ENCODE measurements around the gene REG3A.

The REG3A gene

DNA sequence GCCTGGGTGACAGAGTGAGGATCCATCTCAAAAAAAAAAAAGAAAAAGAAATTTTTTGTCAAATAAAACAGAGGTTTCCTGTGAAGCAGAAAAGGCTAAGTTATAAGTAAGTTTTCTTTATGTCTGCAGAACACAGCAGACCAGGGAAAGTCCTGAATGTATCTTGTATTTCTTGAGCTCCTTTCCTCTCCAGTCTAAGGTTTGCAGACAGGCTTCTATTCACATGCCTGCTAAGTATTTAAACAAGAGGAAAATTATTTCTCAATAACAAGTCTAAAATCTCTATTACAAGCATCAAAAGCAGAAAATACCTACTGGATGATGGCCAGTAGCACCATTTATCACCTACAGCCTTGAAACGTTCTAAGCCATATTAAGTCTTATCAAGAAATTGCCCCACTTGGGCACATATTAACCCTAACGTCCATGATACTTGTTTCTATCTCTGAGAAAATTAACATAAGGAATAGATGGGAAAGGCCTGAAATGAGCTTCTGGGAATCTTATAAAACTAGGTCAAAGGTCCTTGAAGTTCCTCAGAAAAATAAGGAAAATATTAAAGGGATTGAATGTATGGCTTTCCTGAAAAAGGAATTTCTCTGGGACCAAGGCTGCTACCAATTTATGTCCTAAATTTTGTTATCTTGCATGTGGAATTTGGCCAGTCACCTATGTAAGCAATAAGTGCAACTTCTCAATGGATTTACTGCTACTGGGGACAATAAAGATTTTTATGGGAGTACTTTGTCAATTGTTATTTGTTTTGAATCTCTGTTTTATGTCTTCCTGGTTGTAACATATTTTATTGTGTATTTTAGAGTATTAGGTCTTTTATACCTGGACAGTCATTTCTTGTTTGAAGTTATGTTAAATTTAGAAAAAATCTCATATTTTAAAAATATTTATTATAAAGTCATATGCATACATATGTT, 42.3 kb downstream of the REG3A start:
- DNase-seq: no peak

DNA sequence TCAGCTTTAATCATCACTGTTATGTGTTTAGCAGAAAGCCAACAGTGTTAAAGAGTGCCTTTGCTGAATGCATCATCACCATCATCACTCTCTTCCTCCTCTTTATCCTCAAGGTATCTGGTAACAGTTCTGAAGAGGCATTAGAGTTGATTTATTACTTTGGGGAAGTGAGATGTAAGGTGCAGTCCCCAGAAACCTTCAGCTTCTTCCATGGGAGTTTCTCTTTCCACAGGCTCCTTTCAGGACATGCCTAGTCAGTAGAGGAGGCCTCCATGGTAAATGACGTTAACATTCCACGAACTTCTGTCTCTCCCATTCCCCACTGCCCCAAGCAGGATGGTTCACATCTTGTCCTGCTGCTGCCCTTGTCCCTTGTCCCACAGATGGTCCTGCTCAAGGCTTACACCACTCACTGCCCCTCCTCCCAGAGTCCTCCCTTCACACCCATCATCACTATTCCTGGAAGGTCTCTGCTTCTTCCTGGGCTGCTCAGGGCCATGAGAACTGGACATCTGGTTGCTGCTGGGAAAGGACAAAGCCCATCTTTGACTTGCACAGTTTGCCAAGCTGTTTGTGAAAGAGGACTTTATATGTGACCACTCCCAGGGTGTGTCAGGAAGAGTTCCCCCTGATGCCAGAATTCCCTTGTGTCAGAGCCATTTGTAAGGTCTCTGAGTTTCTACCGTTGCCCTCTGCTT, 44.6 kb downstream of the REG3A start:
- DNase-seq: no peak

DNA sequence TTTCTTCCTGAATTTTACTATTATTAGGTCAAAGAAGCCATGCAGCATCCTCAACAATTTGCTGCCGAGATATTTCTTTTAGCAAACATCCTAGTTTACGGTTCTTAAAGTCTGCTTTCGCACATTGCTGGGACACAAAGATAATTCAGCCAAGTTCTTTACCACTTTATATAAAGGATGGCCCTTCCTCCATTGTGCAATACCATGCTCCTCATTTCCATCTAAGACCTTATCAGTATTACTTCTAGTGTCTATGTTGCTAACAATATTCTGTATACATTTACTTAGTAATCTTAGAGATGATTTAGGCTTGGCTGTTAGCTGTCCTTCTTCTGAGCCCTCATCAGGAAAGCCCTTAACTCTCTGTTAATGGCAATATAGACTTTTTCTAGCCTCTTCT, 47.3 kb downstream of the REG3A start:
- no peak for DNase-seq
